ENCODE measurements around the gene IP6K2. TPM values are rescaled to one million over a fixed set of nuclear protein-coding genes. Genes with fewer than 3 reads are reported as not detected.

Gene IP6K2
- total and polyA plus RNA-seq, 2 of the 8 experiments (the other 6 are each of a cell fraction or from before 2014, with no cell fraction given) = 95.8 to 144 TPM

DNA sequence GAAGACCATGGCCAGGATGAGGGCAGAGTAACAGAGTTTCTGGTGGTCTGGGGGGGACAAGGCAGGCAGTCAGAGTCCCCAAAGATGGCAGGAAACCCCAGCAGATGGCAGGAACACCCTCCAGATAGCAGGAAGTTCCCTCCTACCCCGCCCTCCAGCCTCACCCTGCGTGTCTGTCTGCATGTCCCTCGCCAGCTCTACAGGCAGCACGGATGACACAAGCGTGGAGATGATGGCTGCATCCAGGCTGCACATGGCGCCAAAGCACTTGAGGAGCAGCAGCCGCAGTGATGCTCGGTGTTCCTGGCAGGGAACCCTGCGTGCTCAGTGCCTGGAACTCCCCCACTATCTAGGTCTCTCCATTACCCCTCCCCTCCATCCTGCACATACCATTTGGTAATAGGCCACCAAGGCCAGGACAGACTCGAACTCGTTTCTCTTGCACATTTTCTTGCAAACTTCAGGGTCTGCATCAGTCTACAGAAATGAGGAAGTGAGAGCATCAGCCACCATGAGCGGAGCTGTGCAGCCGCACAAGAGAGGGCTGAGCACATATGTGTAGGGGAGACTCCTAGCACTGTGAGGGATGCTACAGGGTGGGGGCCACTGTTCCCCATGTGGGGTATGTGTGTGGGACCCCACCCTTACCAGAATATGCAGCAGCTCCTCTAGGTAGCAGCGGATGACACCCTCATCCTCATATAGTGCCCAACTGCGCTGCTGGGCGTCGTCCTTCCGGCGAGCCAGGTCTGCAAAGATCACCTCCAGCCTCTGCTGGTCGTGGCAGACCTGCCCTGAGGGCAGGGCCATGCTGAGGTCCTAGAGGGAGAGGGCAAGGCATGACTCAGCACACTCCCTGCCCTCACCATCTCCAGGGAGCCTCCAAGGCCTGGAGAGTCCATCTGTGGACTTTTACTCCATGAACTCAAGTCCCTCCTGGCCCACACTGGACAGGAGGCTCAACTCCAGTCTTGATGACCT lies 37.3 kb downstream of the IP6K2 start:
- Histone ChIP-seq H4K8ac (ENCODE audit: extremely low read depth, insufficient read depth, low read length) (no peak overlapping the region), H2AFZ (ENCODE audit: low read length) (no peak overlapping the region), H3K9me3 (ENCODE audit: insufficient read depth in 2 of 2, low read depth in 1 of 2, low read length in 1 of 2) (no peaks in the 10 kb centered on the region), H3K27ac (ENCODE audit: low read depth, low read length) (no peak overlapping the region), H2BK20ac (ENCODE audit: low read length) (no peak overlapping the region), H4K91ac (replicated peaks; ENCODE audit: insufficient read length, low read length) (no peak overlapping the region), H4K20me1 (replicated peaks in 1 of 2; ENCODE audit: control insufficient read depth in 1 of 2, insufficient read depth in 2 of 2, low read length in 2 of 2) (peaks cover 0 to 22% of the 10 kb centered on the region in 2 experiments), H3K14ac (ENCODE audit: insufficient read length) (no peak overlapping the region), H3K79me2 (ENCODE audit: control insufficient read depth in 1 of 2, insufficient read depth in 2 of 2, low read length in 2 of 2) (peaks cover 0 to 18% of the 10 kb centered on the region in 2 experiments; a peak in 2 of 4 replicates), H3K27me3 (replicated peaks in 1 of 4; ENCODE audit: control insufficient read depth in 3 of 4, extremely low read depth in 1 of 4, insufficient read depth in 3 of 4, low read length in 3 of 4) (no peaks in the 10 kb centered on the region), H3K4me1 (replicated peaks in 1 of 4; ENCODE audit: control insufficient read depth in 3 of 4, insufficient read depth in 4 of 4, low read length in 3 of 4) (peaks cover 0 to 8% (median 3%) of the 10 kb centered on the region in 4 experiments; a peak in 3 of 7 replicates), H3K4me2 (ENCODE audit: insufficient read depth in 1 of 2, low read depth in 2 of 2, low read length in 2 of 2) (no peak overlapping the region), H2BK5ac (ENCODE audit: low read depth, low read length) (no peak overlapping the region), H3K56ac (replicated peaks; ENCODE audit: insufficient read length, low read depth, low read length) (no peak overlapping the region), H2BK120ac (replicated peaks; ENCODE audit: low read depth, low read length) (no peak overlapping the region), H3K23me2 (ENCODE audit: low read depth, low read length) (no peaks in the 10 kb centered on the region), H3K4me3 (ENCODE audit: extremely low read depth in 1 of 4, insufficient read depth in 2 of 4, low read depth in 3 of 4, low read length in 4 of 4) (no peak overlapping the region), H3K36me3 (ENCODE audit: control insufficient read depth in 2 of 4, insufficient read depth in 4 of 4, low read length in 3 of 4) (peaks cover 31 to 59% (median 46%) of the 10 kb centered on the region in 4 experiments), H3K23ac (ENCODE audit: insufficient read length) (no peak overlapping the region), H4K5ac (ENCODE audit: insufficient read length, low read depth, low read length) (no peak overlapping the region), H3K18ac (ENCODE audit: extremely low read depth, low read length) (no peak overlapping the region), H2BK15ac (ENCODE audit: low read length) (no peak overlapping the region), H3K9ac (replicated peaks in 1 of 4; ENCODE audit: extremely low read depth in 1 of 4, low read depth in 3 of 4, low read length in 3 of 4) (no peak overlapping the region), H3K4ac (replicated peaks; ENCODE audit: insufficient read length, low read depth, low read length) (no peak overlapping the region), H3K79me1 (ENCODE audit: low read depth, low read length) (peaks cover 8% of the 10 kb centered on the region), H2BK12ac (ENCODE audit: low read depth, low read length) (no peak overlapping the region), H2AK5ac (ENCODE audit: low read depth, low read length) (no peak overlapping the region)
- no peak for DNase-seq (ENCODE audit: low read depth in 1 of 2, low spot score in 2 of 2)
- ChIA-PET POLR2A (ENCODE audit: partially characterized antibody) (interaction anchor here (1.0 to 15.0 kb wide), 3 partner anchors 9 to 81 kb away, joined by 3 to 175 read pairs (median 4); partner anchors contain the start of gene CELSR3), CTCF (ENCODE audit: partially characterized antibody) (interaction anchor here (1.1 to 1.7 kb wide), 3 partner anchors 11 to 16 kb away, joined by 4 to 5 read pairs (median 4); no protein-coding TSS in a partner anchor)
- WGBS, 2 experiments (ENCODE audit: extremely low coverage in 1 of 2, insufficient coverage in 1 of 2, insufficient read length in 1 of 2, insufficient replicate concordance in 2 of 2, low coverage in 1 of 2, low lambda C conversion rate in 2 of 2, missing lambda C conversion rate in 1 of 2) = 95% methylated on average over 18 of the region's 20 CpGs; no CpG with 5 or more reads in 1 of the 2 experiments
- no peak for FAIRE-seq
- TF ChIP-seq RFX5 (IDR thresholded peaks at IDR 0.05; ENCODE audit: borderline replicate concordance, low read depth, low read length) = no peak
- TF ChIP-seq KDM4A (IDR thresholded peaks at IDR 0.05; ENCODE audit: low read depth, low read length, severe bottlenecking) = no peak
- TF ChIP-seq NRF1 (IDR thresholded peaks at IDR 0.05; ENCODE audit: low read depth, low read length) = no peak
- TF ChIP-seq RXRA (IDR thresholded peaks at IDR 0.05; ENCODE audit: insufficient read depth, low read depth, low read length) = no peak
- TF ChIP-seq RNF2 (IDR thresholded peaks at IDR 0.05; ENCODE audit: borderline replicate concordance, low read depth, low read length, missing control alignments, poor library complexity, severe bottlenecking) = no peak
- no peak for TF ChIP-seq USF2 (IDR thresholded peaks at IDR 0.05; ENCODE audit: low read length)
- TF ChIP-seq POU5F1 (IDR thresholded peaks at IDR 0.05; ENCODE audit: low read depth, low read length) = no peak
- TF ChIP-seq CTBP2 (IDR thresholded peaks at IDR 0.05; ENCODE audit: borderline replicate concordance, insufficient read depth, insufficient read length, low read length) = no peak
